Neuronal stem cell (in vitro differentiated cells): ENCODE measurements around the gene ACTL9.

ENCODE experiments used
- DNase-seq: peaks from one replicate; pipeline ENCODE4 v3.0.0-alpha.2; 2013; ENCODE audit warnings: low spot score
- H2AFZ ChIP-seq: one replicate; pipeline ENCODE4 v1.6.1; 2013; ENCODE audit warnings: mild to moderate bottlenecking, low read length, inconsistent platforms
- H2AK5ac ChIP-seq: 2 replicates; pipeline ENCODE4 v1.6.1; 2013; ENCODE audit warnings: low read depth, mild to moderate bottlenecking, inconsistent platforms, low read length, moderate library complexity, mixed read lengths
- H2BK120ac ChIP-seq: 2 replicates; pipeline ENCODE4 v1.6.1; 2013; ENCODE audit warnings: low read depth, mild to moderate bottlenecking, inconsistent platforms, low read length, moderate library complexity, mixed read lengths
- H2BK12ac ChIP-seq: one replicate; pipeline ENCODE4 v1.6.1; 2013; ENCODE audit warnings: low read length, inconsistent platforms
- H2BK15ac ChIP-seq: 2 replicates; pipeline ENCODE4 v1.6.1; 2013; ENCODE audit warnings: mild to moderate bottlenecking, low read length, inconsistent platforms, mixed read lengths
- H2BK5ac ChIP-seq: one replicate; pipeline ENCODE4 v1.6.1; 2013; ENCODE audit warnings: inconsistent platforms, mild to moderate bottlenecking, low read length, moderate library complexity
- H3K14ac ChIP-seq: one replicate; pipeline ENCODE4 v1.6.1; 2013; ENCODE audit warnings: low read length, inconsistent platforms
- H3K18ac ChIP-seq: 2 replicates; pipeline ENCODE4 v1.6.1; 2013; ENCODE audit warnings: low read length, inconsistent platforms
- H3K23ac ChIP-seq: 2 replicates; pipeline ENCODE4 v1.6.1; 2013; ENCODE audit warnings: low read depth, mild to moderate bottlenecking, mixed read lengths, low read length, inconsistent platforms; ENCODE audit not compliant: poor library complexity
- H3K27ac ChIP-seq: replicated peaks from 3 replicates; pipeline ENCODE4 v1.5.1; 2013; ENCODE audit warnings: low read length, inconsistent platforms
- H3K27me3 ChIP-seq, 3 experiments: 2 replicates each; pipeline ENCODE4 v1.6.1; 2013; ENCODE audit warnings: low read length in 3 of 3, mild to moderate bottlenecking in 2 of 3, inconsistent platforms in 1 of 3, low read depth in 1 of 3, mixed read lengths in 1 of 3, moderate library complexity in 1 of 3; ENCODE audit not compliant: control insufficient read depth in 3 of 3, insufficient read depth in 3 of 3
- H3K36me3 ChIP-seq, 2 donors: replicated peaks in 1 of 2; 2 replicates each; pipeline ENCODE4 v1.6.1; 2013; ENCODE audit warnings: low read length in 2 of 2; ENCODE audit not compliant: control insufficient read depth in 2 of 2, insufficient read depth in 2 of 2
- H3K4ac ChIP-seq: 2 replicates; pipeline ENCODE4 v1.6.1; 2013; ENCODE audit warnings: inconsistent platforms, mild to moderate bottlenecking, low read length, moderate library complexity
- H3K4me1 ChIP-seq, 2 donors: 1 replicate in 1 of 2; 2 replicates in 1 of 2; pipeline ENCODE4 v1.6.1; 2013; ENCODE audit warnings: low read length in 2 of 2, low read depth in 1 of 2; ENCODE audit not compliant: control insufficient read depth in 2 of 2, insufficient read depth in 1 of 2
- H3K4me2 ChIP-seq: one replicate; pipeline ENCODE4 v1.6.1; 2013; ENCODE audit warnings: mild to moderate bottlenecking, low read length, inconsistent platforms; ENCODE audit not compliant: insufficient read depth, poor library complexity, severe bottlenecking
- H3K4me3 ChIP-seq, 2 donors: 2 replicates each; pipeline ENCODE4 v1.5.1; 2013; ENCODE audit warnings: low read length in 2 of 2, mild to moderate bottlenecking in 2 of 2, inconsistent platforms in 1 of 2, moderate library complexity in 1 of 2
- H3K79me1 ChIP-seq: one replicate; pipeline ENCODE4 v1.6.1; 2013; ENCODE audit warnings: low read depth, mild to moderate bottlenecking, inconsistent platforms, low read length, moderate library complexity
- H3K9ac ChIP-seq: one replicate; pipeline ENCODE4 v1.6.1; 2013; ENCODE audit warnings: mild to moderate bottlenecking, low read depth, low read length, inconsistent platforms; ENCODE audit not compliant: poor library complexity
- H3K9me3 ChIP-seq, 2 donors: replicated peaks in 1 of 2; 2 replicates each; pipeline versions ENCODE3 to v1.6.1; 2013; ENCODE audit warnings: low read length in 2 of 2, mild to moderate bottlenecking in 2 of 2, inconsistent platforms in 1 of 2, low read depth in 1 of 2, mixed read lengths in 1 of 2, moderate library complexity in 1 of 2; ENCODE audit not compliant: control insufficient read depth in 2 of 2, insufficient read depth in 1 of 2
- H4K8ac ChIP-seq: one replicate; pipeline ENCODE4 v1.6.1; 2013; ENCODE audit warnings: low read depth, mild to moderate bottlenecking, inconsistent platforms, low read length, moderate library complexity
- H4K91ac ChIP-seq: one replicate; pipeline ENCODE4 v1.6.1; 2013; ENCODE audit warnings: low read length, low read depth, mild to moderate bottlenecking, inconsistent platforms; ENCODE audit not compliant: poor library complexity
- WGBS, 2 donors: extraction: QIAGEN DNeasy Blood & Tissue Kit; methylation state at CpG; one replicate each; pipeline ENCODE4 v1.1.7; 2013; ENCODE audit warnings: missing lambda C conversion rate in 2 of 2, mixed read lengths in 1 of 2; ENCODE audit not compliant: insufficient read length in 2 of 2, insufficient replicate concordance in 1 of 2; ENCODE audit errors: extremely low coverage in 2 of 2; 5-methylcytosine and 5-hydroxymethylcytosine counted together

Gene ACTL9

GRCh38 chr19:8696993-8697392 lies 1.6 kb downstream of the ACTL9 start:
- no peak overlapping the region for H2BK12ac ChIP-seq
- no peak overlapping the region for H3K4me2 ChIP-seq
- no peak for DNase-seq
- no peak overlapping the region for H3K18ac ChIP-seq
- H3K23ac ChIP-seq, result no peak overlapping the region
- no peak overlapping the region for H2BK5ac ChIP-seq
- no peak overlapping the region for H3K4ac ChIP-seq
- no peaks in the 10 kb centered on the region for H3K4me1 ChIP-seq
- H3K4me3 ChIP-seq, result no peak overlapping the region
- no peak overlapping the region for H2AFZ ChIP-seq
- no peak overlapping the region for H3K9ac ChIP-seq
- H2BK120ac ChIP-seq, result no peak overlapping the region
- peaks cover 0 to 3% of the 10 kb centered on the region in 2 donors for H3K9me3 ChIP-seq
- H4K91ac ChIP-seq, result no peak overlapping the region
- H2BK15ac ChIP-seq, result no peak overlapping the region
- WGBS, 2 donors, result no CpG with 5 or more reads among the region's 1 CpG
- peak overlapping the region; percentile 28 for H2AK5ac ChIP-seq
- peaks cover 2% of the 10 kb centered on the region for H3K79me1 ChIP-seq
- no peaks in the 10 kb centered on the region for H3K27me3 ChIP-seq
- H4K8ac ChIP-seq, result no peak overlapping the region
- H3K36me3 ChIP-seq, result no peaks in the 10 kb centered on the region
- H3K14ac ChIP-seq, result peak overlapping the region; percentile 21
- no peak overlapping the region for H3K27ac ChIP-seq

DNA sequence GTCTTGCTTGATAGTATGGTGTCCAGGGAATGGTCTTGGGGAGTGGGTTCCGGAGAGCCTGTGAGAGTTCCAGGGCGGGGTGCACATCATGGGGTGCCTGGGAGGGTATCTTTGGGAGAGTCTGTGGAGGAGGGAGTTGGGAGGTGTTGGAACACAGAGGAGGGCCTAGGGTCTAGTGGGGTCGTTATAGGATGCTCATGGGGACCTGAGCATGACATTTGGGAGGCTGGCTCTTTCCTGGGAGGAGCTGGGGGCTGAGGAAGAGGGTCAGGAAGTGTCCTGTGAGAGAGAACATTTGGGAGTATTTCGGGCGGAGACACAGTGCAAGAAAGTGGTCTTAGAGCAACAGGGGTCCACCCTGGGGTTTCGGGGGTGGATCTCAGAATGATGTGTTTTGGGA lies 2.7 kb downstream of the ACTL9 start:
- Histone ChIP-seq H3K27me3 (no peaks in the 10 kb centered on the region), H3K36me3 (no peaks in the 10 kb centered on the region), H3K14ac (no peak overlapping the region), H2BK12ac (no peak overlapping the region), H2AFZ (no peak overlapping the region), H4K91ac (no peak overlapping the region), H3K4me1 (no peaks in the 10 kb centered on the region), H3K9me3 (peaks cover 0 to 3% of the 10 kb centered on the region in 2 donors), H3K79me1 (peaks cover 2% of the 10 kb centered on the region), H3K4me3 (no peak overlapping the region), H2BK5ac (no peak overlapping the region), H3K27ac (no peak overlapping the region), H3K4me2 (no peak overlapping the region), H3K9ac (no peak overlapping the region), H2BK15ac (no peak overlapping the region), H3K4ac (no peak overlapping the region), H3K23ac (no peak overlapping the region), H2AK5ac (no peak overlapping the region), H4K8ac (no peak overlapping the region), H3K18ac (no peak overlapping the region), H2BK120ac (no peak overlapping the region)
- no CpG with 5 or more reads among the region's 6 CpGs for WGBS, 2 donors
- no peak for DNase-seq

DNA sequence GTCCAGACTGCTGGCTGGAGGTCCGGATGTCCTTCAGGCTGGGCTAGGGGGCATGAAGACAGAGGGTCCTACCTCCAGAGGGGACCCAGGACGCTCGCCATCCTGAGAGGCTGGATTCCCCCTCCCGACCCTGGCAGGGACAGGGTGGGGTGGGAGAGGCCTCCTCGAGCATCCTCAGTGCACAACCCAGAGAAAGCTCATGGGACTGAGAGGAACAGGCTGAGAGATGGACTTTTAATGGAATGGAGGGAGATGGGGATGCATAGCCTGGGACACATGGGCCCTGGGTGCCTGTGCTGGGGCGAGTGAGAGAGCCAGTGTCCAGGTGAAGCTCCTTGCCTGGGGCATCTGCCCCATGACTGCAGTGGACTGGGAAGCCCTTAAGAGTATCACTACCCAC lies 3.1 kb downstream of the ACTL9 start:
- no CpG with 5 or more reads among the region's 6 CpGs for WGBS, 2 donors
- H3K4me3 ChIP-seq, result no peak overlapping the region
- no peak overlapping the region for H3K4ac ChIP-seq
- H3K36me3 ChIP-seq, result no peaks in the 10 kb centered on the region
- no peak overlapping the region for H2BK15ac ChIP-seq
- no peaks in the 10 kb centered on the region for H3K4me1 ChIP-seq
- peaks cover 0 to 3% of the 10 kb centered on the region in 2 donors for H3K9me3 ChIP-seq
- H3K18ac ChIP-seq, result no peak overlapping the region
- H3K79me1 ChIP-seq, result peaks cover 2% of the 10 kb centered on the region
- no peak overlapping the region for H3K27ac ChIP-seq
- H2AK5ac ChIP-seq, result no peak overlapping the region
- H4K8ac ChIP-seq, result no peak overlapping the region
- no peak overlapping the region for H2AFZ ChIP-seq
- no peak for DNase-seq
- no peak overlapping the region for H3K14ac ChIP-seq
- H2BK5ac ChIP-seq, result no peak overlapping the region
- H3K23ac ChIP-seq, result no peak overlapping the region
- H3K4me2 ChIP-seq, result no peak overlapping the region
- no peaks in the 10 kb centered on the region for H3K27me3 ChIP-seq
- no peak overlapping the region for H2BK120ac ChIP-seq
- H2BK12ac ChIP-seq, result no peak overlapping the region
- no peak overlapping the region for H4K91ac ChIP-seq
- H3K9ac ChIP-seq, result no peak overlapping the region

DNA sequence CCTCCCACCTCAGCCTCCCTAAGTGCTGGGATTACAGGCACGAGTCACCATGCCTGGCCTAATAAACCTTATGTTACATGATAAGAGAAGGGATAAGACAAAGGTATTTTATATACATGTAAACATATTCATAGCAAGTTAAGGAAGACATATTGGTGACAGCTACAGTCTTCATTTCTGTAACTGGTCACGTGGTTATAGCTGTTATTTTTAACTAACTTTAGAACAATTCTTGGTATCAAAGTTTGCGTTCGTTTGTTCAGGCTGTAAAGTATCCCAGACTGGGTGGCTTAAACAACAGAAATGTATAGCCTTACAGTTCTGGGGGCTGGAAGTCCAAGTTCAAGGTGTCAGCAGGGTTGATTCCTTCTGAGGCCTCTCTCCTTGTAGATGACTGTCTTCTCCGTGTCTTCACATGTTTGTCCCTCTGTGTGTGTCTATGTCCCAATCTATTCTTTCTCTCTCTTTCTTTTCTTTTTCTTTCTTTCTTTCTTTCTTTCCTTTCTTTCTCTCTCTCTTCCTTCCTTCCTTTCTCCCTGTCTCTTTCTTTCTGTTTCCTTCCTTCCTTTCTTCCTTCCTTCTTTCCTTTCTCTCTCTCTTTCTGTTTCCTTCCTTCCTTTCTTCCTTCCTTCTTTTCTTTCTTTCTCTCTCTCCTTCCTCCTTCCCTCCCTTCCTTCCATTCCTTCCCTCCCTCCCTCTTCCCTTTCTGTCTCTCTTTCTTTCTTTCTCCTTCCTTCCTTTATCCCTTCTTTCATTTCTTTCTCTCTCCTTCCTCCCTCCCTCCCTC lies 7.6 kb downstream of the ACTL9 start:
- Histone ChIP-seq H3K27me3 (no peaks in the 10 kb centered on the region), H2AK5ac (no peak overlapping the region), H2BK15ac (no peak overlapping the region), H3K14ac (no peak overlapping the region), H4K8ac (no peak overlapping the region), H3K4me2 (no peak overlapping the region), H4K91ac (no peak overlapping the region), H2AFZ (no peak overlapping the region), H3K9ac (no peak overlapping the region), H2BK5ac (no peak overlapping the region), H2BK12ac (no peak overlapping the region), H3K4me1 (no peaks in the 10 kb centered on the region), H2BK120ac (no peak overlapping the region), H3K27ac (no peak overlapping the region), H3K23ac (no peak overlapping the region), H3K4ac (no peak overlapping the region), H3K9me3 (no peaks in the 10 kb centered on the region), H3K4me3 (no peak overlapping the region), H3K18ac (no peak overlapping the region), H3K79me1 (peaks cover 2% of the 10 kb centered on the region), H3K36me3 (no peaks in the 10 kb centered on the region)
- no CpG with 5 or more reads among the region's 5 CpGs for WGBS, 2 donors
- DNase-seq, result no peak
